ENCODE measurements around the gene MAP3K15.

The MAP3K15 gene, protein sequence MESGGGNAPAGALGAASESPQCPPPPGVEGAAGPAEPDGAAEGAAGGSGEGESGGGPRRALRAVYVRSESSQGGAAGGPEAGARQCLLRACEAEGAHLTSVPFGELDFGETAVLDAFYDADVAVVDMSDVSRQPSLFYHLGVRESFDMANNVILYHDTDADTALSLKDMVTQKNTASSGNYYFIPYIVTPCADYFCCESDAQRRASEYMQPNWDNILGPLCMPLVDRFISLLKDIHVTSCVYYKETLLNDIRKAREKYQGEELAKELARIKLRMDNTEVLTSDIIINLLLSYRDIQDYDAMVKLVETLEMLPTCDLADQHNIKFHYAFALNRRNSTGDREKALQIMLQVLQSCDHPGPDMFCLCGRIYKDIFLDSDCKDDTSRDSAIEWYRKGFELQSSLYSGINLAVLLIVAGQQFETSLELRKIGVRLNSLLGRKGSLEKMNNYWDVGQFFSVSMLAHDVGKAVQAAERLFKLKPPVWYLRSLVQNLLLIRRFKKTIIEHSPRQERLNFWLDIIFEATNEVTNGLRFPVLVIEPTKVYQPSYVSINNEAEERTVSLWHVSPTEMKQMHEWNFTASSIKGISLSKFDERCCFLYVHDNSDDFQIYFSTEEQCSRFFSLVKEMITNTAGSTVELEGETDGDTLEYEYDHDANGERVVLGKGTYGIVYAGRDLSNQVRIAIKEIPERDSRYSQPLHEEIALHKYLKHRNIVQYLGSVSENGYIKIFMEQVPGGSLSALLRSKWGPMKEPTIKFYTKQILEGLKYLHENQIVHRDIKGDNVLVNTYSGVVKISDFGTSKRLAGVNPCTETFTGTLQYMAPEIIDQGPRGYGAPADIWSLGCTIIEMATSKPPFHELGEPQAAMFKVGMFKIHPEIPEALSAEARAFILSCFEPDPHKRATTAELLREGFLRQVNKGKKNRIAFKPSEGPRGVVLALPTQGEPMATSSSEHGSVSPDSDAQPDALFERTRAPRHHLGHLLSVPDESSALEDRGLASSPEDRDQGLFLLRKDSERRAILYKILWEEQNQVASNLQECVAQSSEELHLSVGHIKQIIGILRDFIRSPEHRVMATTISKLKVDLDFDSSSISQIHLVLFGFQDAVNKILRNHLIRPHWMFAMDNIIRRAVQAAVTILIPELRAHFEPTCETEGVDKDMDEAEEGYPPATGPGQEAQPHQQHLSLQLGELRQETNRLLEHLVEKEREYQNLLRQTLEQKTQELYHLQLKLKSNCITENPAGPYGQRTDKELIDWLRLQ (N-terminal part only)

DNA sequence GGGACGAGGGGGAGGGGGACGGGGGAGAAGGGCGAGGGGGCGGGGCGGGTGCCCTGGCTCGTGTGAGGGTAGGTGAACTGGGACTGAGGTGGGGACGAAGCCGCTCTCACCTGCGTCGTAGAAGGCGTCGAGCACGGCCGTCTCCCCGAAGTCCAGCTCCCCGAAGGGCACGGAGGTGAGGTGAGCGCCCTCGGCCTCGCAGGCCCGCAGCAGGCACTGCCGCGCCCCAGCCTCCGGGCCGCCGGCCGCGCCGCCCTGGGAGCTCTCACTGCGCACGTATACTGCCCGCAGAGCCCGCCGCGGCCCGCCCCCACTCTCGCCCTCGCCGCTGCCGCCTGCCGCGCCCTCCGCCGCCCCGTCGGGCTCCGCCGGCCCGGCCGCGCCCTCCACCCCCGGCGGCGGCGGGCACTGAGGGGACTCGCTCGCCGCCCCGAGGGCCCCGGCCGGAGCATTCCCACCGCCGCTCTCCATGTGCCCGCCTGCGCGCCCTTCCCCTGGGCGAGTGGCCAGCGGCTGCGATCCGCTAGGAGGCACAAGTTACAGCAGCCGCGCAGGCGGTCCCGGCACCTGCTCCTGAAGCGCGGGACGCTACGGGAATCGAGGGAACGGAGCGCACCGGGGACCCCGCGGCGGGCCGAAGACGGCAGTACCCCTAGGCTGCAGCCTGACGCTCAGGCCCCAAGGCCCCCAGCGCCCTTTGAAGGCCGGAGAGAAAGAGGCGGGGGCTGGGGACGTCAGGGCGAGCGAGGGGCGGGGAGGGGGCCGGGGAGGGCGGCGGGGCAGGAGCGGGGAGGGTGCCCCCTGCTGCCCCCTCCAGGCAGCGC is at the start of gene MAP3K15:
MAP3K15 (minus strand) TSS at position 718 of the 824 bp plus-strand sequence; CDS start at position 471, 247 bp downstream.
- no peak for DNase-seq

DNA sequence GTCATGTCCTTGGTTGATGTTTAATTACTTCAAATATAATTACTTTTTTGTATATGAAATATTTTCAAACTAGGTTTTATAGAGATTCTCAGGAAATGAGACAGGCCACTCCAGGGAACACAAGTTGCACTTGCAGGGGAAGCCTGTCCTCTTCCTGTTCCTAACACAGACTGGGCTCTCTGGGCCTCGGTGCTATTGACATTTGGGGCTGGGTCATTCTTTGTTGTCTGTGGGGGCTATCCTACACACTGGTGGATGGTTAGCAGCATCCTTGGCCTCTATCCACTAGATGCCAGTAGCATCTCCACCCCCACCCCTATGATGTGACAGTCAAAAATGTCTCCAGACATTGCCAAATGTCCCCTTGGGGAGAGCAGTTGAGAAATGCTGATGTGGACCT is 49.3 kb upstream of the MAP3K15 start:
- DNase-seq = no peak

DNA sequence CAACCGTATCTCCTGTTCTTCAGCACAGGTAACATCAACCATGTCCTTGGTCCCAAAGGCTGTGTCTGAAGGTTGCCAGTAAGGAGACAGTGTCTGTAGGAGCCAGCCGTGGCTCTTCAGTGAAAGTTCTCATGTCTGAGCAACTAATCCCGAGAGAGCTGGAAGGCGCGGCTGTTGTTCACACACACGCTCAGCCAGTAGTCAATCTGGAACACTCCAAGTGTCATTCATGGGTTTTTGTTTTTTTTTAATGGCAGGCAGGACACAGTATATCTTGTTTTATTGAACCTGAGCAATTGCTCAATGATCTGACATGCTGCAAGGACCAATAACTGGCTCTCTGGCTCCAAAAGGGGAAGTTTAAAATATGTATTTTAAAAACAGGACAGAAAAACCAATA is 48.4 kb upstream of the MAP3K15 start:
- no peak for DNase-seq

DNA sequence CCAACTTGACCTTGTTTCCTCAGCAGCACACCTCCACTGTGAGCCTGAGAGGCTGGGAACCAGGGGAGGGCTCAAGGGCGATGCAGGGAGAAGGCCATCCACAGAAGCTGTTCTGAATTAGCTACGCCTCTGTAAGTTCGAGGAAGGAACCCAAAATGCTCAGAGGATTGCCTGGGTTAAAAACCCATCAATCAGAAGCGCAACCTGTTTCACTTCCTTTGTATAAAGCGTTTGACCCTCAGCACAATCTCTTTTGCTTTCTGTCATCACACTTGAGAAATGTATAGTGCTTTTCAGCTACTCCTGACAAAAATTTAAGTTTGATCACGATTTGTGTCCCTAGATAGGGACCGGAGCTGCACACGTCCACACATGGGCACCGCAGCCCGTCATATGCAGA is 48.0 kb upstream of the MAP3K15 start:
- no peak for DNase-seq

DNA sequence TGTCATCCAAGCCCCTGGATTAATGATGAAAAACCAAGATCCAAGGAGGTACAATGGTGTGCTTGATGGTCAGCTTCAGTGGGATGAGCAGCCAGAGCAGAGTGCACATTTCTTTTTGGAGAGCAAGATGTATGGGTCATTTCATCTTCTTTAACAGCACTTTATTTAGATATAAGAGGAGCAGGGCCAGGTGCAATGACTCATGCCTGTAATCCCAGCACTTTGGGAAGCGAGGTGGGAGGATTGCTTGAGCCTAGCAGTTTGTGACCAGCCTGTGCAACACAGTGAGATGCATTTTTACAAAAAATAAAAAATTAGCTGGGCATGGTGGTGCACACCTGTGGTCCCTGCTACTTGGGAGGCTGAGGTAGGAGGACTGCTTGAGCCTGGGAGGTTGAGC is 45.3 kb upstream of the MAP3K15 start:
- DNase-seq = no peak

DNA sequence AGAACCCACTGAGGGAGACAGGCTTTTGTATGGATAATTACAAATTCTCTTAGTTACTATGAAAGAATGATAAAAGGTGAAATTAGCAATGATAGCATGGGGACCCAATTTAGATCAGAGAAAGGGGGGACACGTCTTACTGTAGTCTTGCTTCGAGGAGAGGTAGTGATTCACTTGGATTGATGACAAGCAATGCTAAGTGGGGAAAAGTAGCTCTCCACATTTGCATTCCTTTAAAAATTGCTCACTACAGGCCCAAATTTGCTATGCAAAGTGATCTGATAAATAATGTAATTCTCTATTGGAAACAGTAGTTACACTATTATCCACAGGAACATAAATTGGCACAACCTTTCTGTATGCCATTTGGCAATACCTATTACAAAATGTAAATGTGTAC is 42.5 kb upstream of the MAP3K15 start:
- no peak for DNase-seq

DNA sequence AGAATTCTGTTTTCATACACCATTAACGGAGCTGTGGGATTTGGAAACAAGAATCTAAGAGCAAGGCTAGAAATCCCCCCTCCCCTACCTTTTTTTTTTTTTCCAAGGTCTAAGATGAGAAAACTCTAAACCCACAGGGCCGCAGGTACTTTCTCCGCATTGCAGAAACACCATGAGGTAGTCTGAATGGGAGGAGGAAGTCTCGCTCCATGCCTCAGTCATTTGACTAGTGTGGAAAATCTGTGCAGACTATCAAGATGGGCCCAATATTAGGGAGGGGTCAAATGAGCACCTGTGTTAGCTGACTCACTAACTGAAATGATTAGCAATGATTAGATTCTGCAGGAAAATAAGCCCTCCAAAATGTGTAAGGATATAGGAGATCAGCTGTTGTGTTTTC is 40.9 kb upstream of the MAP3K15 start:
- DNase-seq = no peak

DNA sequence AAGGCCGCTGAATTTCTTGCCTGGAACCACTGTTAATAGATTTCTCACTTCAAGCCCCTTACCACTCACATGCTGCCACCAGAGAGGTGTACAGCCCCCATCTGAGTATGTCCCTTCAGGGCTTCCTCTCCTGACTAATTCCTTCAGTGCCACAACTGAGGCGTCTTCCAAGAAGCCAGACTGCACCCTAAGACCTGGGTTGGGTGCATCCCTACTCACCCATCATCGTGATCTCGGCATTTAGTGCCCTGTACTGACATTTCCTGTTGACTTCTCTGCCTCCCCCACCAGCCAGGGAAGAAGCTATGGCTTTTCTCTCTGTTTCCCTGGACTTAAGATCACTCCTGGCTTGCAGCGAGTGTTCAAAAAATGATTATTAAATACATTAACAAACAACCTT is 40.4 kb upstream of the MAP3K15 start:
- no peak for DNase-seq

DNA sequence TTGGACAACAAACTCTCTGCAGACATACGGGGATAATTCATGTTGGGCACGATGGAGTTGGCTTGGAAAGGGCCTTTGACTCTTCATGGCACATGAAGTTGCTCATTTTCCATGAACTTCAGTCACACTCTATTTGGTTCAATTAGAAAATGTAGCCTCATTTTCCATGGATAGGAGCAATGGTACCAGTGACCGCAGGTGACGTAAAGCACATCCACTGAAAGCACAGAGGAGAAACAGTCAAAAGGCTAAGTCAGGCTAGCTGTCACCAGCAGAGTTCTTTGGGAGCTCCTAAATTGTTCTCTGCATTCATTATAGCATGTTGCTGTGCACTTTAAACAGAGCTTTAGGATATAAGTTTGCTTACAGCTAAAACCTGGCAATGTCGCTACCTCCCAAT is 39.9 kb upstream of the MAP3K15 start:
- no peak for DNase-seq

DNA sequence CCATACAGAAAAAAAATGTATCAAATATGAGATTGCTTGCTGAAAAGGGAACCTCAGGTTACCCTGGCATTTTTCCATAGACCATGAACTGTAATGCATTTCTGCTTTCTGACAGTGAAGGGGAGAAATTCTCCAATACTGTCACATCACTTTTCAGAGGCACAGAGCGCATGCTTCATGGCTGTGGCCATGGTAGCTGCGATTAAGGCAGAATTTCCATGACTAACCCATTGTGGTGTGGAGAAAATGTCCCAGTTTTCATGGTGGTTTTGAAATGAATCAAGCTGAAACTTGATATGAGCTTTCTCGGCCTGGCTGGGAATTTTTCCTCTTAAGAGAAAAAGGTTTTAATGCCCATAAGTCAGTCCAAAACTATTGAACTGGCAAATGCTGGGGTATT is 39.5 kb upstream of the MAP3K15 start:
- no peak for DNase-seq

DNA sequence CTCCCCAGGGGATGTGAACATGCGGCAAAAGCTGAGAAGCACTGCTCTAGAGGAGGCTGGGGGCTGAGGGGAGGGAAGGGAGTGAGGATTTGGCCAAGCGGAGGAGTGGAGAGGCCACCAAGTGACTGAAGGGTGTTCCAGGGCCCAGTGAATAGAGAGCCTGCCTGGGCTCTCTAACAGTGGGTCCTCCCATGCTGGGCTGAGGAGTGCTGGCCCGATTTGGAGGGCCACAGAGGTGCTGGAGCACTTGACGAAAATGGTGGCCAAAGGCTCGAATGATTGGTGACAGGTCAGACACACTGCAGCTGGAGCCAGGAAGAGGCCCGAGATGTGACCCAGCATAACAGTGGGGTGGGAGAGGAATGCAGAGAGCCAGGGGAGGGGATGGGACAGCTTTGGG is 37.5 kb upstream of the MAP3K15 start:
- no peak for DNase-seq

DNA sequence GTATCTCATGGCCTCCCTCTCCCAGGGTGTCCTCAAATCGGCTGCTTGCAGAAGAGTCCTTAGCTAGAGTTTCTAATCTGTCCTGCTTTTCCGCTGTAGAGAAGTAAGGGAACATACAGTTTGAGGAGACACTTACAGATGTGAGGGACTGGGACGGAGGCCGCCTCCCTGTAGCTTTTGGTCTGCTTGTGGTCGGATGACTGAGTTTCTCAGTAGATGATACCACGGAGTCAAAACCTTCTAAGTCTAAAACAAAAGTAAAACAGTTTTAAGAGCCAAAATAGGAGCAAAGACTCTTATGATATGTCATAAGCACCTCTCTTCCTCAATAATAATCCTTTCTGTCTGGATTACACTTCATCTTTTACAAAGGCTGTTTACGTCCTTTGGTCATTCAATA is 34.5 kb upstream of the MAP3K15 start:
- DNase-seq = no peak

DNA sequence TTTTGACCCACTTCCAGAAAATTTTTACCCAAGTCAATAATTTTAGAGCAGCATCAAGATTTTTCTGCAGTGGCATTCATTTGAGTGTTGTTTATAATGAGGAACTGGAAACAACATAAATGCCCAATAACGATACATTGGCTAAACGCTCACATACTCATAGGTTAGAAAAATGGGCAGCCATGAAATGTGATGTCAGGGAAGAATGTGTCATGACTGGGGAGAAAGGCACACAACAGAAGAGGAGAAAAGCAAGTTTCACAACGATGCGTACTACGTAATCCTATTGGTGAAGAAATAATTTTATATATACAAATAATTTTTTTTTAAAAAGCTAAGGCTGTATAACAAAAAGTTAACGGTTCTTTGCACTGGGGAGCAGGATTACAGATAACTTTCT is 33.6 kb upstream of the MAP3K15 start:
- DNase-seq = no peak

DNA sequence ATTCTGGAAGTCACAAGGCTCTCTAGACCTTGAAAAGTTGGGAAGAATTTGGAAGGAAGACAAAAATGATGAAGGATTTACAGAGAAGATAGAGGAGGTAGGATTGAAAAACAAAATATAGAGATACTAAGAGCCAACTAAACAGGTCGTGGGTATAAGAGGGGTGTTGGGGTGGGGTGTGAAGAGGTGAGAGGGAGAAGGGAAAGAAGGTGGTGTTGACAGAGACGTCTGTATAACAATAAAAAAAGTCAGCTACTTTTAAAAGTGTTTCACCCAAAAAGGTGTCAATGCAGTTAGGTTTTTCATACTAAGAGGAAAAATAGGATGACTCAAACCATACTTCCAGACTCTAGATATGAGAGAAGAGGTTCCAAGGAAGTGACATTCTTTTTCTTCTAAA is 33.0 kb upstream of the MAP3K15 start:
- no peak for DNase-seq

DNA sequence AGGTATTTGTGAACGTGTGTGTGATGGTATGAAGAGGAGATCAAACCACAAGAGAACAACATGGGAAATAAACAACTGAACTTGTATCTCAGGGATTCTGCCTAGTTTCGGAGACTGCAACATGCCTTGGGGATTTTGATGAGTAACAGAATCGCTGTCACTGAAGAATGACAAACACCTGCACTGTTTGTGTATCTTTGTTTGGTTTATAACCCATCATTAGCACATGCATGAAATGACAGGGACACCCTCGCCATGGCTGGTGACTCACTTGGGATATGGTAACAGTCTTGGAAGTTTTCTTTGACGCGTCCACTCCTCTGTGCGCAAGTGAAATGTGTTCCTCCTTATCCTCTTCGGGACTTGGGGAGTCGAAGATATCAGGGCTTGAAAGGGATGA is 30.3 kb upstream of the MAP3K15 start:
- DNase-seq = no peak

DNA sequence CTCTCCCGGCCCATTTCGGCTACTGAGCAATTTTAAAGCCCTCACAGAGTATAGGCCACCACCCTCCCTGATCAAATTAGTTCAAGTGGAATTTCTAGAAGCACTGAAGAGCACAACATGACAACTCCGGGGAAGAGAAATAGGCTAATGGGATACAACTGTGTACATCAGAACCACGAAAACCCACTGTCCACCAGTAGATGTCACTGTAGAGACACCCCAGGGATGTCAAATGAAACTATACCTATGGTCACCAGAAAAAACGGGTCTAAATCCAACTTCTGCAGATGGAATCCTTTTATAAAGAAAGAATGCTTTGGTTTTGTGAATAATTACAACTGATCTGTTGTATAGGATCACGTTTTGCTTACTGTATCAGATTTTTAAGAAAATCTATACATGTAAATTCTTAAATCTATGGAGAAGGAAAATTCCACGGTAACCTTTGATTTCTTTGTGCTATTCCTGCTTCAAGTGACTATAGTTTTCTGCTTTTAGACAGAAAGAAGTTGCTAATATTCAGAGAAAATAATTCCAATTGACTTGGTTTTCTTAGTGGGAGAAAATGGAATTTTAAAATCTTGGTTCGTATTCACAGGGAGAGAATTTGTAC is 29.5 kb upstream of the MAP3K15 start:
- no peak for DNase-seq

DNA sequence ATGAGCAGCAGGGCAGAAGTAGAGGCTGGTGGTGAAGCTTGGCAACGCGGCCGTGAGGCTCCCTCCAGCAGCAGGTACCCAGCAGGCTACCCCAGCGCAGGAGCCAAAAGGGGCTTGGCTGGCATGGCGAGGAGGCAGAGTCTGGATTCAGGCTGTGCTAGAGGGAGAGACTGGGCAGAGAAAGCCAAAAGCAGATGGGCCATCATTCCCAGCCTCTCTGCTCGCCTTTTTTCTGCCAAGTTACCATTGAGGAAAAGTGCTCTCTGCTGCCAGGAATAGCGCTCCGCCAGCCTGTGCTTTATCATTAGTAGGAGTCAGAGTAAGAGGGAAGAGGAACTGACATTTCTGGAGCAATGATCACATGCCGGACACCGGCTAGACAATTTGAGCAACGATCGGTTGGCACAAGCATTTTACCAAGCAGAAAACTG is 28.7 kb upstream of the MAP3K15 start:
- no peak for DNase-seq

DNA sequence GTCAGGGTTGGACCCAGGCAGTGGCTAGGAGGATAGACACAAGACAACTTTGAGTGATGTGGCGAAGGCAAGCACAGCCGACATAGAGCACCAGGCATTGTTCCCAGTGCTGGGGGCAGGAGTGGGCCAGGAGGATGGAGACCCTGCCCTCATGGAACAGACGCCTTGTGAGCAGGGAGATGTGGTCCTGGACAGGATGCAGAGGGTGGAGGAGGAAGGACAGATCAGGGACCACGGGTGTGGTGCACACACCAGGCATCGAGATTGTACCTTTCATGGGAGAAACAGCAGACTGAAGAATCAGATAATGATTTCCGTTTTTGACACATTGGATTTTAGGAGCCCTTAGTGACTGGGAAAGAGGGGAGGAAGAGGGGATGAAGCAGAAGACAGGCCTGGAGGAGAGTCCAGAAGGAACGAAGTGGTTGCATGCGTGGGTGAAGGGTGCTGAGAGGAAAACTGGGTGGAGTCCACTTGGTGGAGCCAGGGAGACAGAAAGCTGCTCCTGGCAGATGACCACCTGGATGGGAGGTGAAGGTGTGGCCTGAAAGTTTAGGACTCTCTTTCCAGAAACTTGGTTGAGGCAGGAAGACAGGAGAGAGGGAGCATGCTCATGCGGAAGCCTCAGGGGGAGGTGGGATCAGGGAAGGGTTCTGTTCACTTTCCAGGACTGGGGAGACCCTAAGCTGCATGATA is 27.9 kb upstream of the MAP3K15 start:
- DNase-seq = no peak

DNA sequence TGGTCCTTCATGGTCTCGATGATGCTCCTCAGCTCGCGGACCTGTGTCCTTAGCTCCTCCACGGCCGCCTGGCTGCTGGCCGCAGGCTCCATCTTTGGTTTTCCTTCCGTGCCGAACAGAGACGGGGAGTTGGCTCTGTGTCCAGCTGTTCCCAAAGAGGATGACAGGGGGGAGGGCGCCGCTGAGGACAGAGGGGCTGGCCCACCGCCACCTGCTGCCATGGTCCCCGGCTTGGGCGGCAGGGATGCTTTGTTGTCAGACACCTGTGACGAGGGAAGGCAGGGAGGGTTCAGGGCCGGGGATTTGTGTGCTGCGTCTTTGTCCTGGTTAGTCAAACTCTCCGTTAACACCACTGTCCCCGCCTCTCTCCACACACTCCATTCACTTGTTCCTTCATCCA is 26.6 kb upstream of the MAP3K15 start:
- no peak for DNase-seq

DNA sequence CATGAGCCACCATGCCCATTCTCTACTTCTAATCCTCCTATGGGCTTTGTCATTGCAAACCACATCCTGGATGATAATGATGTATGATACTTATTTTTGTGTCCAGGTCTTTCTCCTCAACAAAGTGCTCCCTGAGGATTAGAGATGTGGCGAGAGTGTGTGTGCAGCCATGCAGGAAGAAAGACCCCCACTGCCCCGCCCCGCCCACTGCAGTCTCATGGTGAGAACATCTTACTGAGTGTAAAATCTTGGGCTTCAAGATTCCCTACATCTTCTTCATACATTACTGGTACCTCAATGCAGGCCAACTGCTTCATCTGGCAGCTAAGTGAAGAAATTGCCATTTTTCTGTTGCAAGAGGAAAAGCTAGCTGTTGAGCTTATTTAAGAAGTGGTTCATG is 25.9 kb upstream of the MAP3K15 start:
- DNase-seq = no peak

DNA sequence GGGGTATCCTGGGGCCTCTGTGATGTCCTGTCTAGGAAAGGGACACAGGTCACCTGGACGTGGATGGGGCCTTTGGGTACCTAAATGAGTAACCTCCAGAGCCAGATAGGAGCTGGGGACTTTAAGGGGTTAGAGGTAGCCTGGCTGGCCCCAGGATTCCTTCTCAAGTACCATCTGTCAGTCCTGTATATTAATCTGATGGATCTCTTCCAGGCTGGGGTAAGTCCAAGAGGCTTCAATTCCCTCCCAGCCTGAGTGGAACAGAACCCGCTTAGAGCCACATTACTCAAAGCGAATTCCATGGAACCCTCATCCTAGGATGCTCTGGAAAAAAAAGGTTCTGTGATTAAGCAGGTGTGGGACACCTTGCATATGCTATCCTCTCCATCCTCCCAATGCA is 24.8 kb upstream of the MAP3K15 start:
- DNase-seq = no peak

Data from SIG-M5 (cell line).